ENCODE measurements around the gene PAMR1. TPM values are rescaled to one million over a fixed set of nuclear protein-coding genes. Genes with fewer than 3 reads are reported as not detected.

The PAMR1 gene
- total and polyA plus RNA-seq, 2 of the 8 experiments (the other 6 are each of a cell fraction or from before 2014, with no cell fraction given), result 3.0 to 6.9 TPM

- no peak for TF ChIP-seq USF2 (IDR thresholded peaks at IDR 0.05; ENCODE audit: low read length)
- TF ChIP-seq SRF (IDR thresholded peaks at IDR 0.05; ENCODE audit: low read depth, low read length), result no peak
- peak; percentile 5; the same call in 1 of the 2 replicates for TF ChIP-seq RBBP5 (IDR thresholded peaks at IDR 0.05; ENCODE audit: borderline replicate concordance, low read depth, low read length)
- TF ChIP-seq ASH2L (IDR thresholded peaks at IDR 0.05; ENCODE audit: low read length), result no peak
- peak; percentile 48 for TF ChIP-seq E2F6 (IDR thresholded peaks at IDR 0.05)
- TF ChIP-seq RAD21 (IDR thresholded peaks at IDR 0.05 in 1 of 2, conservative IDR thresholded peaks at IDR 0.05 in 1 of 2; ENCODE audit: low read depth in 2 of 2, low read length in 2 of 2), result no peak
- TF ChIP-seq TAF1 (IDR thresholded peaks at IDR 0.05; ENCODE audit: low read depth, low read length), result no peak
- TF ChIP-seq RXRA (IDR thresholded peaks at IDR 0.05; ENCODE audit: insufficient read depth, low read depth, low read length), result no peak
- TF ChIP-seq KDM4A (IDR thresholded peaks at IDR 0.05; ENCODE audit: low read depth, low read length, severe bottlenecking), result peak; percentile 44
These were observed 106.9 kb downstream of the PAMR1 start (continued) for GRCh38 chr11:35418282-35419183.

Data from H1 (cell line).